PC-9 (cell line): ENCODE data around the gene TBC1D16. TPM values are rescaled to one million over a fixed set of nuclear protein-coding genes. Genes with fewer than 3 reads are reported as not detected.

Source experiments
- BruUV-seq: library from RNA; stranded (reverse); fragments of 400-500 nt; replicated peaks from 2 replicates; lab custom pipeline; 2021; lab: Mats Ljungman, UMichigan
- CTCF ChIA-PET: fragments of 300-600 bp; sonication (Branson Sonifier 250); formaldehyde crosslinking; loops from one replicate; lab custom pipeline; 2022; ENCODE audit warnings: antibody characterized with exemption; lab: Charles Lee
- POLR2A ChIA-PET: fragments of 300-600 bp; sonication (Branson Sonifier 250); formaldehyde crosslinking; loops from one replicate; lab custom pipeline; 2022; ENCODE audit warnings: antibody characterized with exemption; ENCODE audit not compliant: unreplicated experiment; lab: Charles Lee
- DNase-seq, 2 experiments: peaks; one replicate each; pipeline versions ENCODE4 v3.0.0 to v3.0.0-alpha.2; 2015 to 2022; ENCODE audit warnings: mixed read lengths in 1 of 2
- H2AFZ ChIP-seq: fragments of 200-600 bp; sonication (generic); 2 replicates; pipeline ENCODE4 v1.8.1; 2017; ENCODE audit warnings: antibody characterized with exemption
- H3F3A ChIP-seq: fragments of 200-600 bp; sonication (generic); 2 replicates; pipeline ENCODE4 v1.8.1; 2017; ENCODE audit warnings: antibody characterized with exemption, mild to moderate bottlenecking, low read depth; ENCODE audit not compliant: insufficient read depth
- H3K27ac ChIP-seq: fragments of 200-600 bp; sonication (generic); 2 replicates; pipeline ENCODE4 v1.6.1; 2016; ENCODE audit warnings: mixed run types
- H3K27me3 ChIP-seq: fragments of 200-600 bp; sonication (generic); 2 replicates; pipeline ENCODE4 v1.6.1; 2016; ENCODE audit warnings: low read depth, mixed run types; ENCODE audit not compliant: insufficient read depth
- H3K36me3 ChIP-seq: fragments of 200-600 bp; sonication (generic); 2 replicates; pipeline ENCODE4 v1.6.1; 2016; ENCODE audit warnings: low read depth, mixed run types
- H3K4me1 ChIP-seq: fragments of 200-600 bp; sonication (generic); replicated peaks from 2 replicates; pipeline ENCODE4 v1.6.1; 2016; ENCODE audit warnings: mixed run types; ENCODE audit not compliant: insufficient read depth
- H3K4me2 ChIP-seq: fragments of 200-600 bp; sonication (generic); 2 replicates; pipeline ENCODE4 v1.6.1; 2017; ENCODE audit warnings: mixed run types
- H3K4me3 ChIP-seq: fragments of 200-600 bp; sonication (generic); 2 replicates; pipeline ENCODE4 v1.6.1; 2016; ENCODE audit warnings: mixed run types
- H3K79me2 ChIP-seq: fragments of 200-600 bp; sonication (generic); 2 replicates; pipeline ENCODE4 v1.6.1; 2017; ENCODE audit warnings: low read depth, mixed run types
- H3K9me2 ChIP-seq: fragments of 200-600 bp; sonication (generic); 2 replicates; pipeline ENCODE4 v1.8.1; 2017; ENCODE audit warnings: mild to moderate bottlenecking; ENCODE audit not compliant: insufficient read depth
- H3K9me3 ChIP-seq: fragments of 200-600 bp; sonication (generic); 2 replicates; pipeline ENCODE4 v1.8.1; 2016; ENCODE audit warnings: low read depth; ENCODE audit not compliant: insufficient read depth
- H4K20me1 ChIP-seq: fragments of 200-600 bp; sonication (generic); 2 replicates; pipeline ENCODE4 v1.8.1; 2017; ENCODE audit not compliant: insufficient read depth
- EZH2 ChIP-seq: fragments of 200-600 bp; sonication (generic); IDR thresholded peaks from 2 replicates; pipeline ENCODE4 v1.8.0; 2017; ENCODE audit warnings: antibody characterized with exemption, low read depth
- intact Hi-C: fragments of 100-400 bp; cut with micrococcal nuclease; formaldehyde crosslinking; loops from one replicate; pipeline ENCODE4 v1.10.0; 2022; ENCODE audit not compliant: unreplicated experiment
- total RNA-seq: library from RNA; stranded (reverse); gene quantifications from 2 replicates; pipeline ENCODE4 v1.2.3, GENCODE V29; 2021
- TF ChIP-seq, protein P1 (sequence below): fragments of 200-600 bp; sonication (generic); conservative IDR thresholded peaks from 2 replicates; pipeline ENCODE4 v1.6.1; 2017; ENCODE audit warnings: mixed run types, antibody characterized with exemption, mild to moderate bottlenecking, moderate library complexity

TBC1D16 gene
- total RNA-seq, 1 experiment from 2014 or later, result 41.7 TPM

DNA sequence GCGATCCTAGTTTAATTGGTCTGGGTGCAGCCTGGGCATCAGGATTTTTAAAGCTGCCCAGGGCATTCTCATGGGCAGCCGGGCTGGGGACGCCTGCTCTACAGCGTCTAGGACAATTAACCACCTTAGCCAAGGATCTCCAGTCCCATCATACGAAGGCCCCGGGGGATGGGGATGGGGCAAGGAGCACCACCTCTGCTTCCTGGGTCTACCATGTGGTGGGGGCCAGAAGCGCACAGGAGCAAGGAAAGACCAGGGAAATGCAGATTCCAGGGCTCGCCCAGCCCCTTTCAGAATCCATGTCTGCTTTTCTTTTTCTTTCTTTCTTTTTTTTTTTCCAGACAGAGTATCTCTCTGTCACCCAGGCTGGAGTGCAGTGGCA is 29.3 kb downstream of the TBC1D16 start:
- no peak for DNase-seq
- Histone ChIP-seq H3F3A (no peaks in the 10 kb centered on the region), H4K20me1 (no peaks in the 10 kb centered on the region), H3K79me2 (no peaks in the 10 kb centered on the region), H3K4me2 (no peak overlapping the region), H3K4me3 (no peak overlapping the region), H3K27me3 (no peaks in the 10 kb centered on the region), H3K9me3 (no peaks in the 10 kb centered on the region), H3K36me3 (no peaks in the 10 kb centered on the region), H3K4me1 (no peaks in the 10 kb centered on the region), H3K27ac (no peak overlapping the region), H2AFZ (no peak overlapping the region), H3K9me2 (no peaks in the 10 kb centered on the region)
- no TSS peak for BruUV-seq
- ChIA-PET POLR2A (no interaction called here), CTCF (interaction anchor here (0.7 to 1.2 kb wide), 3 partner anchors 21 to 181 kb away, joined by 3 to 5 read pairs (median 4); no protein-coding TSS in a partner anchor)
- intact Hi-C loops, result loop anchor here (5.0 kb wide), 2 partner anchors 246 to 406 kb away; no protein-coding TSS in a partner anchor
- no peak for TF ChIP-seq EZH2
- TF ChIP-seq, protein P1, sequence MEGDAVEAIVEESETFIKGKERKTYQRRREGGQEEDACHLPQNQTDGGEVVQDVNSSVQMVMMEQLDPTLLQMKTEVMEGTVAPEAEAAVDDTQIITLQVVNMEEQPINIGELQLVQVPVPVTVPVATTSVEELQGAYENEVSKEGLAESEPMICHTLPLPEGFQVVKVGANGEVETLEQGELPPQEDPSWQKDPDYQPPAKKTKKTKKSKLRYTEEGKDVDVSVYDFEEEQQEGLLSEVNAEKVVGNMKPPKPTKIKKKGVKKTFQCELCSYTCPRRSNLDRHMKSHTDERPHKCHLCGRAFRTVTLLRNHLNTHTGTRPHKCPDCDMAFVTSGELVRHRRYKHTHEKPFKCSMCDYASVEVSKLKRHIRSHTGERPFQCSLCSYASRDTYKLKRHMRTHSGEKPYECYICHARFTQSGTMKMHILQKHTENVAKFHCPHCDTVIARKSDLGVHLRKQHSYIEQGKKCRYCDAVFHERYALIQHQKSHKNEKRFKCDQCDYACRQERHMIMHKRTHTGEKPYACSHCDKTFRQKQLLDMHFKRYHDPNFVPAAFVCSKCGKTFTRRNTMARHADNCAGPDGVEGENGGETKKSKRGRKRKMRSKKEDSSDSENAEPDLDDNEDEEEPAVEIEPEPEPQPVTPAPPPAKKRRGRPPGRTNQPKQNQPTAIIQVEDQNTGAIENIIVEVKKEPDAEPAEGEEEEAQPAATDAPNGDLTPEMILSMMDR, result no peak

DNA sequence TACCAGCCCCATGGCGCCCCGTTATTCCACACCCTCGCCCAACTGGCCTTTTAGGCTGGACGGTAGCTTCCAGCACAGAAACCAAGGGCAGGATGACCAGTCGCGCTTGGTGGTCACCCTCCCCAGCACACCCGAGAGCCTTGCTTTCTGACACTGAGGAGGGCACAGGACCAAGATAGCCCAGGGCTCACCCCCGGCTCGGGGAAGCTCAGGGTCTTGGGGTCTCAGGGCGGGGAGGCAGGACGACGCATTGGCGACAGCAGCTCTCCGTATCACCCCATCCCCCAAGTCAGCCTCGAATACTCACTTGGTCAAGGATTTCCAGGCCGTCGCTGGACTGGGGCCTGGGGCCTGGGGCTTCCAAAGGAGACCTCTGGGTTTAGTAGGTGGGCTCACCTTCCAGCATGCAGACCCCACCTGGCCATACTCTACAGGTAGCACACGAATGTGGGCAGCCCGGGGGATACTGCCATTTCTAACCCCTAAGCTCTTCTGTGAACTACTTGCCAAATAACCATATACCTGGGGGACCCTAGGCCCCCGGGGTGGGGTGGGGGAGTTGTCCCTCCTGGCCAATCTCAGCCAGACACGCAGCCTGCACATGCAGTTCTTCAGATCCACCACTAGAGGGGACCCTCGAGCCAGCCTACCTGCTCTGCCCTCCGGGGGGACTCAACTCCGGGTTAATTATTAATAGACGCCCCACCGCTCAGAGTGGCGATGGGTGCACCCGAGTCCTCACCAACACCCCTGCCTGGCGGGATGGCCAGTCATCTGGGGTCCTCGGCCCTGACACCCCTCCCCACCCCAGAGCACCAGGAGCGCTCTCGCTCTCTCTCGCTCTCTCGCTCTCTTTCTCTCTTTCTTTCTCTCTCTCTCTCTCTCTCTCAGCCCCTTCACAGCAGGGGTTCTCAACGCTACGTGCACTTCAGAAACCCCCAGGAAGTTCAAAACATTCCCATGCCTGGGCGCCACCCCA is 30.0 kb downstream of the TBC1D16 start:
- H3K36me3 ChIP-seq, result no peaks in the 10 kb centered on the region
- no peaks in the 10 kb centered on the region for H3K27me3 ChIP-seq
- DNase-seq, result peak in 1 of 2 experiments; percentile 52
- no peaks in the 10 kb centered on the region for H3K9me2 ChIP-seq
- TF ChIP-seq EZH2, result no peak
- TF ChIP-seq, protein P1, result peak; percentile 94
- CTCF ChIA-PET, result interaction anchor here (0.6 to 1.2 kb wide), 4 partner anchors 20 to 534 kb away, joined by 3 to 13 read pairs (median 4); no protein-coding TSS in a partner anchor
- H2AFZ ChIP-seq, result no peak overlapping the region
- no peaks in the 10 kb centered on the region for H3K9me3 ChIP-seq
- intact Hi-C loops, result loop anchor here (5.0 kb wide), 2 partner anchors 247 to 407 kb away; no protein-coding TSS in a partner anchor
- H3K79me2 ChIP-seq, result no peaks in the 10 kb centered on the region
- H3F3A ChIP-seq, result no peaks in the 10 kb centered on the region
- POLR2A ChIA-PET, result no interaction called here
- no peaks in the 10 kb centered on the region for H4K20me1 ChIP-seq
- no peak overlapping the region for H3K27ac ChIP-seq
- H3K4me2 ChIP-seq, result no peak overlapping the region
- H3K4me3 ChIP-seq, result no peak overlapping the region
- no TSS peak for BruUV-seq
- H3K4me1 ChIP-seq, result no peaks in the 10 kb centered on the region

DNA sequence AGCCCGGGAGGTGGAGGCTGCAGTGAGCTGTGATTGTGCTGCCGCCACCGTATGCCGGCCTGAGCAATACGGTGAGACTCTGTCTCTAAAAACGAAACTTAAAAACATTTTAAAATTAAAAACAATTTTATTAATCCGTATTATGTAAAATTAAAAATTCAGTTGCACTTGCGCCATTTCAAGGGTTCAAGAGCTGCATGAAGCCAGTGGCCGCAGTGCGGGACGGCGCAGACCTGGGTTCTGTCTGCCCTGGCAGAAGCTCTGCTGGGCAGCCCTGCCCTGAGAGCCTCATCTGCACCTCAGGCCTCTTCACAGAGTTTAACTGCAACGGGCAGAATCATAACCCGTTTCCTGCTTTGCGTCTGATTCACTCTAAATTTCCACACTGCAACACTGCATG is 31.7 kb downstream of the TBC1D16 start:
- Histone ChIP-seq H2AFZ (no peak overlapping the region), H4K20me1 (no peaks in the 10 kb centered on the region), H3K79me2 (no peaks in the 10 kb centered on the region), H3K9me3 (no peaks in the 10 kb centered on the region), H3K9me2 (no peaks in the 10 kb centered on the region), H3K4me3 (no peak overlapping the region), H3K27ac (no peak overlapping the region), H3K27me3 (no peaks in the 10 kb centered on the region), H3F3A (no peaks in the 10 kb centered on the region), H3K36me3 (no peaks in the 10 kb centered on the region), H3K4me1 (no peaks in the 10 kb centered on the region), H3K4me2 (no peak overlapping the region)
- BruUV-seq, result no TSS peak
- intact Hi-C loops, result no loop called here
- ChIA-PET CTCF (no interaction called here), POLR2A (no interaction called here)
- TF ChIP-seq, protein P1, result no peak
- no peak for DNase-seq
